22Rv1 (cell line): Measurements from ENCODE around the gene MRPL38.

Source experiments
- ZFX ChIP-seq: fragments of 450-650 bp; IDR thresholded peaks from 2 replicates; pipeline ENCODE4 v1.6.1; 2017; ENCODE audit warnings: antibody characterized with exemption, borderline replicate concordance
- TF ChIP-seq, protein P1 (sequence below): fragments of 450-650 bp; IDR thresholded peaks from 2 replicates; pipeline ENCODE4 v1.5.1; 2017; ENCODE audit warnings: mild to moderate bottlenecking

DNA sequence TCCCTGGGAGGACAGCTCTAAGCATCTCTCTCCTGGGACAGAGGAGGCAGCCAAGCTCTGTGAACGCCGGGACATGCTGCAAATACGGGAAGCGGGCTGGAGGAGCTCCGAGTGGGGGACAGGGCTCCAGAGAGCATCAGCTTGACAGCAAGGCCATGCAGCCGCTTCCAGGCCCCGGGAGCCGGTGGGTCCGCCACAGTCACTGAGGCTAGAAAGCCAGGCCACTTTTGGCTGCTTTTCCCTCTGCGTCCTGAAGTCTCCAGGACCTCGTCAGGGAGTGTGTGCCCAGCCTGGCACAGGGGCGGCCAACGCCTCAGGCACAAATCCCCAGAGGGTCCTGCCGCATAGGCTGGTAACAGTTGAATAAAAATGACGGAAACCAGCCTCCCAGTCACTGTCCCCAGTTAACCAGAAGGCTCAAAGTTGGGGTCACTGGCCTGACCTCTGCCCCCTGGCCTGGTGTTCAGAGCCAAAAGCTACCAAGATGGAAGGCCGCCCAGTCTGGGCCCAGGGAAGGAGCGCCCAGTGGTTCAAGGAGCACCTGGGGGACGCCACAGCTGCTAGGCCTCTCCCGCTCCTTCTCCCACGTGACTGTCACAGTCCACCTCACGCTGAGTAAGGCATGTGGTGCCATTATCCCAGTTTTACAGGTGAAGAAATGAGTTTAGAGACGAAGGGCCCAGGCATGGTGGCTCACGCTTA lies 4.8 kb downstream of the MRPL38 start:
- TF ChIP-seq, protein P1, sequence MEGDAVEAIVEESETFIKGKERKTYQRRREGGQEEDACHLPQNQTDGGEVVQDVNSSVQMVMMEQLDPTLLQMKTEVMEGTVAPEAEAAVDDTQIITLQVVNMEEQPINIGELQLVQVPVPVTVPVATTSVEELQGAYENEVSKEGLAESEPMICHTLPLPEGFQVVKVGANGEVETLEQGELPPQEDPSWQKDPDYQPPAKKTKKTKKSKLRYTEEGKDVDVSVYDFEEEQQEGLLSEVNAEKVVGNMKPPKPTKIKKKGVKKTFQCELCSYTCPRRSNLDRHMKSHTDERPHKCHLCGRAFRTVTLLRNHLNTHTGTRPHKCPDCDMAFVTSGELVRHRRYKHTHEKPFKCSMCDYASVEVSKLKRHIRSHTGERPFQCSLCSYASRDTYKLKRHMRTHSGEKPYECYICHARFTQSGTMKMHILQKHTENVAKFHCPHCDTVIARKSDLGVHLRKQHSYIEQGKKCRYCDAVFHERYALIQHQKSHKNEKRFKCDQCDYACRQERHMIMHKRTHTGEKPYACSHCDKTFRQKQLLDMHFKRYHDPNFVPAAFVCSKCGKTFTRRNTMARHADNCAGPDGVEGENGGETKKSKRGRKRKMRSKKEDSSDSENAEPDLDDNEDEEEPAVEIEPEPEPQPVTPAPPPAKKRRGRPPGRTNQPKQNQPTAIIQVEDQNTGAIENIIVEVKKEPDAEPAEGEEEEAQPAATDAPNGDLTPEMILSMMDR = no peak
- no peak for TF ChIP-seq ZFX
